Testis (tissue), 3 donors: ENCODE results near the gene GPR137. TPM values are rescaled to one million over a fixed set of nuclear protein-coding genes. Genes with fewer than 3 reads are reported as not detected.

Experiments used
- DNase-seq: peaks from one replicate; pipeline ENCODE4 v3.0.0-alpha.2; 2019
- H3K27ac ChIP-seq, 2 donors: fragments of 200-600 bp; sonication (generic); one replicate each; pipeline ENCODE4 v1.5.1; 2019
- H3K27me3 ChIP-seq: fragments of 200-600 bp; sonication (generic); one replicate; pipeline ENCODE4 v1.5.1; 2019
- H3K36me3 ChIP-seq: fragments of 200-600 bp; sonication (generic); one replicate; pipeline ENCODE4 v1.5.1; 2017; ENCODE audit warnings: low read depth; ENCODE audit errors: missing control alignments
- H3K4me1 ChIP-seq: fragments of 200-600 bp; sonication (generic); one replicate; pipeline ENCODE4 v1.5.1; 2019
- H3K4me3 ChIP-seq, 2 donors: fragments of 200-600 bp; sonication (generic); one replicate each; pipeline ENCODE4 v1.5.1; 2017 to 2019
- H3K9me3 ChIP-seq: fragments of 200-600 bp; sonication (generic); one replicate; pipeline ENCODE4 v1.5.1; 2017
- CTCF ChIP-seq, 3 experiments: fragments of 450-650 bp in 2 of 3; fragments of 200-600 bp in 1 of 3; sonication (generic) in 1 of 3; IDR thresholded peaks; one replicate each; pipeline ENCODE4 v1.5.1; 2016 to 2019; ENCODE audit warnings: antibody characterized with exemption in 3 of 3, mild to moderate bottlenecking in 2 of 3, moderate library complexity in 1 of 3
- POLR2A ChIP-seq: fragments of 450-650 bp; IDR thresholded peaks from one replicate; pipeline ENCODE4 v1.6.1; 2017; ENCODE audit warnings: antibody characterized with exemption, mild to moderate bottlenecking, moderate library complexity
- WGBS, 2 donors: methylation state at CpG; one replicate each; pipeline ENCODE4 v1.1.5; 2018; 5-methylcytosine and 5-hydroxymethylcytosine counted together
- intact Hi-C: fragments of 100-400 bp; cut with DNase I; formaldehyde crosslinking; loops from one replicate; pipeline ENCODE4 v1.15.1; 2023; ENCODE audit warnings: low total_unique reads
- polyA plus RNA-seq: library from polyadenylated mRNA; stranded (reverse); fragments of 350-450 nt; fragmentation: Illumina TruSeq; extraction: RNeasy Lipid Tissue Mini Kit (QIAGEN cat#74804); gene quantifications from one replicate; pipeline ENCODE4 v1.2.3, GENCODE V29; 2014; ENCODE audit warnings: low read depth, low replicate concordance; ENCODE audit not compliant: insufficient read depth
- total RNA-seq, 2 donors: library from RNA; depleted of rRNA; stranded (reverse); fragments of >200 nt; gene quantifications; one replicate each; pipeline ENCODE4 v1.2.3, GENCODE V29; 2016

GPR137 gene
- total and polyA plus RNA-seq, 3 donors from 2014 or later: 204 to 390 (median 230) TPM

GRCh38 chr11:64296236-64296635 is 10.6 kb downstream of the GPR137 start:
- Histone ChIP-seq H3K27me3 (no peaks in the 10 kb centered on the region), H3K36me3 (no peaks in the 10 kb centered on the region), H3K4me1 (peaks cover 38% of the 10 kb centered on the region), H3K9me3 (no peaks in the 10 kb centered on the region), H3K27ac (no peak overlapping the region), H3K4me3 (no peak overlapping the region)
- TF ChIP-seq CTCF (IDR thresholded peaks at IDR 0.05) (no peak), POLR2A (no peak)
- WGBS, 2 donors: 39 to 56% methylated on average over 1 of the region's 1 CpG
- intact Hi-C loops: loop anchor here (10.0 kb wide), 1 partner anchor 91 kb away; the partner anchor contains the start of gene FERMT3
- no peak for DNase-seq

GRCh38 chr11:64296830-64297698 is 11.4 kb downstream of the GPR137 start:
- Histone ChIP-seq H3K4me1 (peaks cover 39% of the 10 kb centered on the region), H3K36me3 (no peaks in the 10 kb centered on the region), H3K27me3 (no peaks in the 10 kb centered on the region), H3K4me3 (no peak overlapping the region), H3K9me3 (no peaks in the 10 kb centered on the region), H3K27ac (no peak overlapping the region)
- no peak for DNase-seq
- TF ChIP-seq CTCF (IDR thresholded peaks at IDR 0.05) (no peak), POLR2A (no peak)
- 57 to 59% methylated on average over 25 to 34 of the region's 34 CpGs for WGBS, 2 donors
- intact Hi-C loops: loop anchor here (10.0 kb wide), 1 partner anchor 92 kb away; the partner anchor contains the start of gene FERMT3

- Histone ChIP-seq H3K4me1 (peaks cover 32% of the 10 kb centered on the region), H3K9me3 (no peaks in the 10 kb centered on the region), H3K36me3 (no peaks in the 10 kb centered on the region), H3K4me3 (no peak overlapping the region), H3K27ac (no peak overlapping the region), H3K27me3 (no peaks in the 10 kb centered on the region)
- no peak for DNase-seq
- TF ChIP-seq POLR2A (no peak), CTCF (IDR thresholded peaks at IDR 0.05) (no peak)
- intact Hi-C loops: loop anchor here (10.0 kb wide), 1 partner anchor 93 kb away; the partner anchor contains the start of gene FERMT3
- WGBS, 2 donors: 75 to 79% methylated on average over 11 to 18 of the region's 18 CpGs
Measured at GRCh38 chr11:64297699-64298358, 12.2 kb downstream of the GPR137 start.

DNA sequence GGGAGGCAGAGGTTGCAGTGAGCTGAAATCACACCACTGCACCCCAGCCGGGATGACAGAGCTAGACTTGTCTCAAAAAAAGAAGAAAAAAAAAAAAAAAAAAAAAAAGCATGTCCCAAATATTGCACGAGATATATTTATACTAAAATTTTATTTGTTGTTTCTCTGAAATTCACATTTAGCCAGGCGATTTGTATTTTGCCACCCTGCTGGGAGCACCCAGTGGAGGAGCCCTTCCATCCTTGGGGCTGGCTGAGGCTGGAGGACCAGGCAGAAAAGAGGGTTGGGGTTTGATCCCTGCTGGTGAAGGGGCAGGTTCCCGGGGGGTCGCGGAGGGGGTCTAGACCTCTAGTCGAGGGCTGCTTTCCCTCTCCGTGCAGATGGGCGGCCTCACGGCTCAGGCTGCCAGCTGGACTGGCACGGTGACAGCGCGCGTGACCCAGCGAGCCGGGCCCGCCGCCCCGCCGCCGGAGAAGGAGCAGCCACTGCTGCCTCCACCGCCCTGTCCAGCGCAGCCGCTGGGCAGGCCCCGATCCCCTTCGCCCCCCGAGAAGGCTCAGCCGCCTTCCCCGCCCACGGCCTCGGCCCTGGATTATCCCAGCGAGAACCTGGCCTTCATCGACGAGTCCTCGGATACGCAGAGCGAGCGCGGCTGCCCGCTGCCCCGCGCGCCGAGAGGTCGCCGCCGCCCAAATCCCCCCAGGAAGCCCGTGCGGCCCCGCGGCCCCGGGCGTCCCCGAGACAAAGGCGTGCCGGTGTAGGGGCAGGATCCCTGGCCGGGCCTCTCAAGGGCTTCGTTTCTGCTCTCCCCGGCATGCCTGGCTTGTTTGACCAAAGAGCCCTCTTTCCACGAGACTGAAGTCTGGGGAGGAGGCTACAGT is 13.6 kb downstream of the GPR137 start:
- TF ChIP-seq CTCF (IDR thresholded peaks at IDR 0.05) (no peak), POLR2A (no peak)
- WGBS, 2 donors: 3 to 29% methylated on average over 3 to 46 of the region's 60 CpGs
- Histone ChIP-seq H3K4me3 (peak overlapping the region; percentile 32), H3K27me3 (no peaks in the 10 kb centered on the region), H3K4me1 (peaks cover 32% of the 10 kb centered on the region), H3K9me3 (no peaks in the 10 kb centered on the region), H3K36me3 (no peaks in the 10 kb centered on the region), H3K27ac (peak overlapping the region; percentile 53 to 81)
- DNase-seq: peak; percentile 79
- intact Hi-C loops: loop anchor here (10.0 kb wide), 1 partner anchor 94 kb away; the partner anchor contains the start of gene FERMT3
